Glomerular visceral epithelial cell (primary cell): ENCODE data around the gene MRFAP1.
A peak's percentile ranks its signal among the peaks of the same experiment; 100 is the strongest.
"Not testable (repeated sequence)": the region's sequence is repeated elsewhere in the genome, so short reads cannot be mapped to it uniquely, and the experiment has no call there.

Experiments used
- DNase-seq: peaks from one replicate; pipeline ENCODE4 v3.0.0-alpha.2; 2016; ENCODE audit errors: extremely low spot score

The MRFAP1 gene

DNA sequence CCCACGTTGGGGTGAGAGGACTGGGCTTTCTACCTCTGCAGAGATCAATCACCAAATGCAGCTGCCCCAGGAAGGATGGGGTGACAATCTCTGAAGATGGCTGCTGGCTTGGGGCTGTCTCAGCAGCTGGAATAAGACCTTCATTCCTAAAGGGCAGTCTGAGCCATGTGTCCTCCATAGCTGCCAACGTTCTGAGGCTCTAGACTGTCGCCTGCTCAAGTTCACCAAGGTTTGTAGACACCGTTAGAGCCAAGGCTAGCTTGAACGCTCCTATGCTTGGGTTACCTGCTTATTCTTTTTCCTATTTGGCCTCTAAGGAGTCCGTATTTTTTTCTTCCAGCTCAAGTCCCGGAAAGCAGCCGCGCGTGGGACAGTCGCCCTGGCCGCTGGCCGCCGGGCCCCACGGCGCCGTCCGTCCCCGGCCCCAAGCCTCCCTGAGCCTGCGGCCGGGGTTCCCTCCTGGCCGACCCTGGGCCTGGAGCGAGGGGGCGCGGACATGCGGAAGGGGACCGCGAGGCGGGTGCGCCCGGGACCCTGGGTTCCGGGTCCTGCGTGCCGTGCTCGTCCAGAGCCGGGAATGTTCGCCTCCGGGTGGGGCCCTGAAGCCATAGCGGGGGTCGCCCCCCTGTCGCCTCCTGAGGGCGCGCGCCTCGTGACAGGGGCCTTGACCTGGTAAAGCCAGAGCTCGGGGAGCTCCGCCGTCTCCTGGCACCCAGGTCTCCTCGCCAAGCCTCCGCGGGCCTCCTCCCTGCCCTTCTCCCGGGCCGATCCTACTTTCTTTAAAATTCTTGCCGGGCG lies 23.3 kb downstream of the MRFAP1 start:
- no peak for DNase-seq

DNA sequence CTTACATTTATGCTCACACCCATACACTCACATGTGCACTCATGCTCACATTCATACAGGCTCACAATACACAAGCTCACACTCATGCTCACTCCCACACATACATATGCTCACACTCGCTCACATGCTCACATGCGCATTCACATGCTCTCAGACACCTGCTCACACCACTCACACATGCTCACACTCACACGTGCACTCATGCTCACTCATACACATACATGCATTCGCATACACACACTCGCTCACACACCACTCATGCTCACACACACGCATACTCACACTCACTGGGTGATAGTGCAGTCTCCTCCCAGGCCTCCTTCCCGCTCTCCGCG lies 24.8 kb downstream of the MRFAP1 start:
- no peak for DNase-seq

DNA sequence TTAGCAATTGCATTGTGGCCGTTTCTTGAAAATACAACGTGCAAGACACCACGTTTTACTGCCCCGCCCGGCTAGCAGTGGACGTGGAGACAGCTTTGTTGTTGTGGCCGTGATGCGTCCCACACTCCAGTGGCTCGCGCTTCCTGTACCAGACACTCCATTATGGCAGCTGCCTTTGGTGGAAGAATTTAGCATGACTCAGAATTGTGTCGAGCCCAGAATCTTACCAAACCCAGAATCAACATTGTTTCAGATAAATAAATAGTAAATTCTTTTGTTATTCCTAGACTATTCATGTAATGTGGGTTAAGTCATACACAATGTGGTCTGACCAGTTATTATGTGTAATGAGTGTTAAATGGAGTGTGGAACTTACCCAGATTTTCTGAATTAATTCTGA lies 27.9 kb downstream of the MRFAP1 start:
- DNase-seq: peak; percentile 88

DNA sequence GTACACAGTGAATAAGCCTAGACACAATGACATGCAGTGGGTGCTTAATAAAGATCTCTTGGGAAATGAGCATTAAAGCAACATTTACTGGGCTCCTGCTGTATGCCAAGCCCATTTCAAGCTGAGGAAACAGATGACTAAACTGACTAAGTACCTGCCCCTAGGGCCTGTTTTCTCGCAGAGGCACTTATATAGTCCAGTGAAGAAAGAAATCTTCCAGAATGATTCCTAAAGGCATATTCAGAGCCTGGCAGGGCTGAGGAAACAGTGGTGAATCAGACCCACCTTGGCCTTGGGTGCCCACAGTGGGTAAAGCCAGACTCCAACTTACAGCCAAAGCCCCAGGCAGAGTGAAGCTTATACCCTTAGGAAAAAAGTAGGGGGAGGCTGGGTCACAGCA lies 31.2 kb downstream of the MRFAP1 start:
- no peak for DNase-seq

DNA sequence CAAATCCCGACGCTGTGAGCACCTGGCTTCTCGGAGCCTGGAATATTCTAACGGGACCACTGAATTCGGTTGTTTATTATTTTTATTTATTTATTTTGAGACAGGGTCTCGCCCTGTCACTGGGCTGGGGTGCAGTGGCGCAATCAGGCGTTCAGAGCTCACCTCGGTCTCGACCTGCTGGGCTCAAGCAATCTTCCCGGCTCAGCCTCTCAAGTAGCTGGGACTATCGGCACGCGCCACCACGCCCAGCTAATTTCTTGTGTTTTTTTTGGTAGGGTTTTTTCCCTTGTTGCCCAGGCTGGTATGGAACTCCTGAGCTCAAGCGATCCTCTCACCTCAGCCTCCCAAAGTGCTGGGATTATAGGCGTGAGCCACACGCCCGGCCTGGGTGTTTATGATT lies 31.6 kb downstream of the MRFAP1 start:
- no peak for DNase-seq

DNA sequence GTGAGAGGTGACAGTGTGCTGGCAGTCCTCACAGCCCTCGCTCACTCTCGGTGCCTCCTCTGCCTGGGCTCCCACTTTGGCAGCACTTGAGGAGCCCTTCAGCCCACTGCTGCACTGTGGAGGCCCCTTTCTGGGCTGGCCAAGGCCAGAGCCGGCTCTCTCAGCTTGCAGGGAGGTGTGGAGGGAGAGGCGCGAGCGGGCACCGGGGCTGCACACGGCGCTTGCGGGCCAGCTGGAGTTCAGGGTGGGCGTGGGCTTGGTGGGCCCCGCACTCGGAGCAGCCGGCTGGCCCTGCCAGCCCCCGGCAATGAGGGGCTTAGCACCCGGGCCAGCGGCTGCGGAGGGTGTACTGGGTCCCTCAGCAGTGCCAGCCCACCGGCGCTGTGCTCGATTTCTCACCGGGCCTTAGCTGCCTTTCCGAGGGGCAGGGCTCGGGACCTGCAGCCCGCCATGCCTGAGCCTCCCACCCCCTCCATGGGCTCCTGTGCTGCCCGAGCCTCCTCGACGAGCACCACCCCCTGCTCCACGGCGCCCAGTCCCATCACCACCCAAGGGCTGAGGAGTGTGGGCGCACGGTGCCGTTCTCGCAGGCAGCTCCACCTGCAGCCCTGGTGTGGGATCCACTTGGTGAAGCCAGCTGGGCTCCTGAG lies 32.2 kb downstream of the MRFAP1 start:
- not testable (repeated sequence) for DNase-seq

DNA sequence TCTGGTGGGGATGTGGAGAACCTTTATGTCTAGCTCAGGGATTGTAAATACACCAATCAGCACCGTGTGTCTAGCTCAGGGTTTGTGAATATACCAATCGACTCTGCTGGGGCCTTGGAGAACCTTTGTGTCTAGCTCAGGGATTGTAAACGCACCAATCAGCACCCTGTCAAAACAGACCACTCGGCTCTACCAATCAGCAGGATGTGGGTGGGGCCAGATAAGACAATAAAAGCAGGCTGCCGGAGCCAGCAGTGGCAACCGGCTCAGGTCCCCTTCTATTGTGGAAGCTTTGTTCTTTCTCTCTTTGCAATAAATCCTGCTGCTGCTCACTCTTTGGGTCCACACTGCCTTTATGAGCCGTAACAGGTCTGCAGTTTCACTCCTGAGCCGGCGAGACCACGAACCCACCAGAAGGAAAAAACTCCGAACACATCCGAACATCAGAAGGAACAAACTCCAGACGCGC lies 32.7 kb downstream of the MRFAP1 start:
- DNase-seq: peak; percentile 38

DNA sequence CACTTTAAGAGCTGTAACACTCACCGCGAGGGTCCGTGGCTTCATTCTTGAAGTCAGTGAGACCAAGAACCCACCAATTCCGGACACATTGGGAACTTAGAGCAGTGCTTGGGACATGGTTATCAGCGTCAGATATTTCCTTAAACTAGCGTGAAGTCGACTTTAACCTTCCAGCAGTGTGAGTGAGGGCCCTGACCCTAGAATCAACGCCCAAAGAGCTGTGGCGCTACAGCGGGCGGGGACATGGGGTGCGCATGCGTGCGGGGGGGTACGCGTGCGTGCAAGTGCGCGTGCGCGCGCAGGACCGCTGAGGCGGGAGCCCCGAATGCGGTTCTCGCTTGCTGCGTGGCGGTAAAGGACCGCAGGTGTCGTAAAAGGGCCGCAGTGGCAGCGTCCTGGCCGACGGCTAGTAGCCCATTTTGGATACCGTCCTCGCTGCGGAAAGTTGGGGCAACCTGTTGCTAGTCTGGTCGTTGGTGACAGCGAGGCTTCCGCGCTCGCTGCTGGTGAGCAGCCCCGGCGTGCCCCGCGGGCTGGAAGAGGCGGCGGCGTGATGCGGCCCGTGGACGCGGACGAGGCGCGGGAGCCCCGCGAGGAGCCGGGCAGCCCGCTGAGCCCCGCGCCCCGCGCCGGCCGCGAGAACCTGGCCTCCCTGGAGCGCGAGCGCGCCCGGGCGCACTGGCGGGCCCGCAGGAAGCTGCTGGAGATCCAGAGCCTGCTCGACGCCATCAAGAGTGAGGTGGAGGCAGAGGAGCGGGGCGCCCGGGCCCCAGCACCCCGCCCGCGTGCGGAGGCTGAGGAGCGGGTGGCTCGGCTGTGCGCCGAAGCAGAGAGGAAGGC lies 33.4 kb downstream of the MRFAP1 start:
- peak; percentile 92 for DNase-seq

DNA sequence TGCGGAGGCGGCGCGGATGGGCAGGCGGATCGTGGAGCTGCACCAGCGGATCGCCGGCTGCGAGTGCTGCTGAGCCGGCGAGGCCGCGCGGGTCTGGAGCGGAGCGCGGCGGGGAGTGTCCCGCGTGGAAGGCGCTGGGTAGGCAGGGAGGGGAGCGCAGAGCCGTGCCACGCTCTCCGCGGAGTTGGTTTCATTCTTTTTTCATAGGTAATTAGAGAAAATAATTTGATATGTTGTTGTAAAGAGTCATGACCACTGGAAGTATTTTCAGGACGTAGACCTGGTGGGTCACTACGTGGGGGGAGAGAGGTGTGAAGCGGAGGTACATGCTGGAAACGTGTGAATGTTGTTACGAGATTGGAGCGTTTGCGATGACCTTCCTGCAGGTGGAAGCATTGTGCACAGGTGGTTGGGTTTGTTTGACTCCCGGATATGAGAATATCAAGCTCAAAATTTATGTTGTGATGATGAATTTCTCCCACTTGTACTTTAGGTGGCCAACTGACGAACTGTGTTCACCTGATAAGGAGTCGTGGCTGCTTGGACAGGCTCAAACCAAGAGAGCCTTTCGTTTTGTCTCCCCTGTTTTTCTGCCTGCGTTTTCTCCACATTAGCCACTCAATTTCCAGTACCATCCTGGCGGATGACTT lies 34.1 kb downstream of the MRFAP1 start:
- peak; percentile 50 for DNase-seq

DNA sequence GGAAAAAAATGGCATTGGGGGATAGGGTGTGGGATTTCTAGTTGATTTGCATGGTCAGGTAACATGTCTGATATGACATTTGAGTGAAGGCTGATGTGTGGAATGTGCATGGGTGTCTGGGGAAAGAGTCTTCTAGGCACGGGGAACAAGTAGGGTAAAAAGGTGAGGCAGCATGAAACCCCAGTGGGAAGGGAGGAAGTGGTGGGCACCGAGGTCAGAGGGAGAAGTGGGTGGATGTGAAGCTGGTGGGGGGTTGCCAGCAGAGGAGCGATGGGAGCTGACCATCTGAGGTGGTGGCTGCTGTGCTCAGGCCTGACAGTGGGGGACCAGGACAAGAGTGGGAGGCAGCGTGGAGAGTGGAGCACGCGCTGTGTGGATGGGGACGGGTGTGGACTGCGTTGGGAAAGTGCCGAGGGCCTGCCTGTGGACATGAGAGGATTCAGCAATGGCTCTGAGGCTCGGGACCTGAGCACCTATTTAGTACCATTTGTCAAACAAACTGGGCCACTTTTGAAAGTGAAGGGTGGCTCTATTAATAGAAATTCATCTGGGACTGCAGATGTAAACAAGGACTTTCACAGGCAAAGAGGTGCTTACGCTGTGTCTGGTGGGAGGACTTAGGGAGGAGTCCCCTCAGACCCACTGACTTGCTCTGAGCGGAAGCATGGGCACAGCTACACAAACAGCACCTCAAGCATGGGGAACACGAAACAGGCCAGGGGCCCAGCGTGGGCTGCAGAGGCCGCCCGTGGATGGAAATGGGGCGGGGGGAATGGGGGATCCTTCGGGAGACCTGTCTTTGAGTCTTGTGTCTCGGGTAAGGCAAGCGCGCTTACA lies 36.5 kb downstream of the MRFAP1 start:
- no peak for DNase-seq

DNA sequence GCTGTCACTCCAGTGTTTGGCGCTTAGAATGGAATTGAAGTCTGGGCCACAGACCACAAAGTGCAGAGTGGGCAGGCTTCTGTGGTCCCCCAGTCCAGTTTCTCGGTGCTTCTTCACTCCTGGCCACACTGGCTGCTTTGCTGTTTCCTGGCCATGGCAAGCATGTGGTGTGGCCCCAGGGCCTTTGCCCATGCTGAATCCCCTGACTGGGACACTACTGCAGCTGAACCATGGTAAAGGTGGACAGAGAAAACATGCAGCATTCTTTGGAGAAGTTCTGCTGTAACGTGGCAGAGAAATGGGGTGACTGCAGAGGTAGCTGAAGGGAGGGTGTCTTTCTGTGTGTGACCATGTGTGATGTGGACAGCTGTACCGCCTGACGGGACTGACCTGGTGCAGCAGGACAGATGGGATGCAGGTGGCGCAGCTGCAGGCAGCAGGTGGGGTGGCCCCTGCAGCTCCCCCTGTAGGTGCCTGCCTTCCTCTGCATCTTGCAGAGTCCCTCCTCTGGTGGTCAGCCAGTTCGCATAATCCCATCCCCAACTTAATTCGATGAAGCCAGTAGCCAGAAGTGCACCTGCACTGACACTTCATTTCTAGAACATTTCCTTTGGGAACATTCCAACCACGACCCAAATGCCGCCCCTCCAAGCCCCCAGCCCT lies 40.0 kb downstream of the MRFAP1 start:
- no peak for DNase-seq

DNA sequence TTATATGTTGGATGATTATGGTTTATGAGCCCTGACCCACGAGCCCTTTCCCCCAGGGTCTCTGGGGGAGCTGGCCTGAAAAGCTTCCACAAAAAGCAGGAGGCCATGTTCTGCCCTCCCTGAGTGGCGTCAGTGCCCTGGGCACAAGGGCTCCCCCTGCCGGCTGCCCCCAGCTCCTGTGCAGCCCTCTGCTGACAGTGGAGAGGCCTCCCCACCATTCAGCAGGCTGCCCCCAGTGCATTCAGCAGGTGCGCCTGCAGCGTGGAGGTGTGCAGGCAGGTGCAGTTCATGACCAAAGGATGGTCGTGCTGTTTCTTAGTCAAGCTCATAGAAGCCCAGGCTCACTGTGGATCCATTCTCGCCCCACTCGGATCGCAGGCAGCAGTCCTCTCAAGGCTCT lies 40.7 kb downstream of the MRFAP1 start:
- DNase-seq: no peak

DNA sequence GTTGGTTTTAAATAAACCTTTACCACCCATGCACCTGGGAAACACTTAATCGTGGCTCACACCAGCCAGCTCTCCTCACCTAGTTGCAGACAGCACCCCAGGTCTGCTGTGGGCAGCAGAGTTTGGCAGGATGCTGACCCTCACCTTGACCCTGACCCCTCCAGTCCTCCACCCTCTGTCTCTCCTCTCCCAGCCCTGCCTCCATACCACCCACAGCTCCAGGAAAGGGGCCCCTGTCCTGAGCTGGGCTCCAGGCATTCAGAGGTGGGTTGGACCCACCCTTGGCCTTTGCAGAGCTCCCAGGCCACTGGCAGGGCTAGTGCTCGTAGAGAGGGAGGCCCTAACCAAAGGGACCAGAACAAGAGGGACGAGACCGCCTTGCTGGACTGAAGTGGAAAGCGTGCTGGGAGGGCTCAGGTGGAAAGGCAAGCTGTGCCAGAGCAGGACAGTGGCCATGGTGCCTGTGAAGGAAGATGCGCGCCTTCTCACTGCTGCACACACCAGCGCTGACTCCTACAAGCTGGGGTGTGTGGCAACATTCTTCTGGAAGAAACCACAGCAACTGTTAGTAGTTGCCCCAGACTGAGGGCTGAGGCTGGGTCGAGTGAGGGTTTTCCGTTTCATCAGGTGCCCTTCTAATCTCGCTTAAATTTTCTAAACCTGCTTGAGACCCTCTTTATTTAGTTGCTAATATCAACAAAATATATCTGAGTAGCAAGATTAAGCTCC lies 42.5 kb downstream of the MRFAP1 start:
- no peak for DNase-seq

DNA sequence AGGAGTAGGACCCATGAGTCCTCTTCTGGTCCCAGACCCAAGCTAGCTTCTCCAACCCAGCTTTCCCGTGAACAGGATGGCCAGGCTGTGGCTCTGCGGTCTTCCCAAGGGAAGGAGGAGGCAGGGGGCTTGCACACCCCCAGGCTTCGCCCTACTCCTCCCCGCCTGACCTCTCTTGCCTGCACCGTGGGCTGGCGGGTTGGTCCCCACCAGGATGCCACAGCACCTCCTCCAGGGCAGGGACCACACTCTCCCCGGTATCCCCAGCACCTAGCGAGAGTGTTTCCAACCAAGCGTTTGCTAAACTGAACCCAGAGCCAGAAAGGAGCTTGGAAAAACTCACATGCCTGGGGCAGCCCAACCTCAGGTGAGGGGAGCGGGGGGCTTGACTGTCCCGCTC lies 44.2 kb downstream of the MRFAP1 start:
- DNase-seq: no peak

DNA sequence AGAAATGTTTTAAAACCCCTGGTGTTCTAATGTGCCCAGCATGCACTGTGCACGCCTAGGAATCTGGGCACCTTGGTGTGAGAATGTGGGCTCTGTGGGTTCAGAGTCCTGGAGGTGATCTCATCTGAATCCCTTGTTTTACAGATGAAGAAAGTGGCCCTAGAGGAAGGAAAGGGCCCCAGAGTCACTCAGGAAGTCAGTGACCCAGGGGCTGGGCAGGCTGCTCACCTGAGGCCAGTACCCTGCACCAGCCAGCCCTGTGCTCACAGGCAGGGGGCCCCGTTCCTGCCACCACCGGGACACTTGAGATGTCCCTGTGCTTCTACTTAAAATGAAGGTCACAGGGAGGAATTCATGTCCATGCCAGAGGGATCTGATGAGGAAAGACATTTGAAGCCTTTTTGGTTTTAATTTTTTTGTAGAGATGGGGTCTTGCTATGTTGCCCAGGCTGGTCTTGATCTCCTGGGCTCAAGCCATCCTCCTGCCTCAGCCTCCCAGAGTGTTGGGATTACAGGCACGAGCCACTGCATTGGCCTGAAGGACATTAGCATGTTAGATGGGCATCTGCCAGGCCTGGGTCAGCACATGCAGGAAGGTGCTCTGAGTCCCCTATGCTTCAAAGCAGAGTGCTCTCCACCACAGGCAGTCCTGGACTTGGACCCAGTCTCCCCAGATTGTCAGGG lies 45.8 kb downstream of the MRFAP1 start:
- DNase-seq: no peak

DNA sequence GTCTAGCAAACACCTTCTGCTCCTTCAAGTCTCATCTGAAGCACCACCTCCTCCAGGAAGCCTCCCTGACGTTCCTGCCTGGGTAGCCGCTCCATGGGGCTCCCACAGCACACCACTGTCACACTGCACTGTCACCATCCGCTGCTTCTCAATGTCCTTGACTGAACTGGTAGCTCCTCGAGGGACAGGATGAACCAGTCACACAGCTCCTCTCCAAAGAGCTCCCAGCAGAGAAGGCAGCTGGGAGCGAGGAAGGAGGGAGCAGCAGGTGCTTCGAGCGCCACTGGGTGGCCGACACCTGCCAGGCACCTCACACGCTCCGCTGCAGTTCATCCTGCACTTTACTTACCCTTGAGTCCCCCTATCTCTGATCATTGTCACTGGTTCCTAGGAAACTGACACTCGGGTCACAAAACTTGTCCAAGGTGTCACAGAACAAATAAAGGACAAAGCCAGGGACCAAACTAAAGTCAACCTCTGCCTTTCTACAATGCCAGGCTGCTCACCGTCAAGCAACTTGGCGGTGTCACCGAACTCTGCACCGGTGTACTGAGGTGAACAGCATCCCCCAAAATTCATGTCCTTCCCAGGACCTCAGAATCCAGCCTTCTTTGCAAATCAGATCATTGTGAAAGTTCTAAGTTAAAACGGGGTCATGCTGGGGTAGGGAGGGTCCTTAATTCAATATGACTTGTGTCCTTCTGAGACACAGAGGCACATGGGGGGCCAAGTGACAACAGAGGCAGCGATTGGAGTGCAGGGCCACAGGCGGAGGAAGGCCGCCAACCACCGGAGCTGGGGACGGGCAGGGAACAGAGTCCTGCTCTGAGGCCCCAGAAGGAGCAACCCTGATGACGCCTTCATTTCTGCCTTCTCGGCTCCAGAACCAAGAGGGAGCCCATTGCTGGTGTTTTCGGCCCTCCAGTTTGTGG lies 47.7 kb downstream of the MRFAP1 start:
- no peak for DNase-seq

DNA sequence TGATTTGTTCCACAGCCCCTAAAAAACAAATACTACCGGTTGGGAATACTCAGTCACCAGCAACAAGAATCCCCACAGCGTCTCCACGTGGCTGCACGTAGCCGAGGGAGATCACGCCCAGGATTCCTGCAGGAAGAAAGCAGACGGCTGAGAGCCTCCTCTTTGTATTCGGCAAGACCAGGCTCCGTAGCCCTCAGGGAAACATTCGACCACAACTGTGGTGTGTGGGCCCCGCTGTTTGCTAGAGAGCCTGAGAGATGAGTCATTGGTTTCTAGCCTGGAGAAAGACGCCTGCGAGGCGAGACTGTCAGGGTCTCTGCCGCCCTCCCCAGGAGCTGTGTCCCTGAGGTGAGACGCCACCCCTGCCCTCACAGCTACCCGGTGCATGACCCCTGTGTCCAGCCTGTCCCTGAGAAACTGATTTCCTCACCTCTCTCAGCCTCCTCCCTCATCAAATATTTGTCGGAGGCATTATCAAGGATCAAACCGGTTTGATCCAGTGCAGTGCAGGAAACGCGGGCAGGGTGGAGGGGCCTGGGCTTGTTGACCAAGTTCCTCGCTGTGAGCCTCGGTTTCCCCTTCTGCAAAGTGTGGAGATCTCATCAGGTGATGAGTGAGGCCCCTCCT lies 48.5 kb downstream of the MRFAP1 start:
- peak; percentile 87 for DNase-seq

DNA sequence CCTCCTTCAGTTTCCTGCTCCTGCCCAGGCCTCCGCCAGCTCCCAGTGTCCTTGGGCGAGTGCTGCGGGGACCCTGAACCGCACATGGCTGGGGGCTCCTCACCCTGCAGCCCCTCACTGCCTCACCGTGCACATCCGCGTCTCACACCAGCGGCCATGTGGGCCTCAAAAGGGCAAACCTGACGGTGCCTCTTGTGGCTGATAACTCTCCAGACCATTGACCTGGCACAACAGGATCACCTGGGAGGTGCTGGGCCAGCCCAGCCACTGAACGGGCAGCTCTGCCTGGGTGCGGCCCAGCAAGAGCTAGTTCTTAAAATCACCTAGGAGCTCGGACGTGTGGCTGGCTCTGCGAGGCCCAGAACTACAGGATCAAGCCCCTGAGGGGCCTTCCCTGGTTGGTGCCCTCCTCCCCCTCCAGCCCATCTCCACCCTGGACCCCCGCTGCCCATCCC lies 49.0 kb downstream of the MRFAP1 start:
- no peak for DNase-seq
